ENCODE measurements around the gene KCNG2.

The KCNG2 gene

GRCh38 chr18:79910563-79911343, 113.0 kb downstream of the KCNG2 start:
- DNase-seq (ENCODE audit: low spot score): no peak

- DNase-seq (ENCODE audit: low spot score): no peak
These were observed 113.9 kb downstream of the KCNG2 start for GRCh38 chr18:79911344-79912270.

GRCh38 chr18:79912409-79912991, 114.8 kb downstream of the KCNG2 start:
- DNase-seq (ENCODE audit: low spot score): no peak

GRCh38 chr18:79912994-79913831, 115.5 kb downstream of the KCNG2 start:
- no peak for DNase-seq (ENCODE audit: low spot score)

- DNase-seq (ENCODE audit: low spot score): no peak
These were observed 116.9 kb downstream of the KCNG2 start for GRCh38 chr18:79914614-79915160.

- DNase-seq (ENCODE audit: low spot score): no peak
These were observed 117.7 kb downstream of the KCNG2 start for GRCh38 chr18:79915161-79916127.

GRCh38 chr18:79916128-79916494, 118.4 kb downstream of the KCNG2 start:
- no peak for DNase-seq (ENCODE audit: low spot score)

- DNase-seq (ENCODE audit: low spot score): no peak
These were observed 118.9 kb downstream of the KCNG2 start for GRCh38 chr18:79916546-79917168.

- DNase-seq (ENCODE audit: low spot score): no peak
These were observed 119.6 kb downstream of the KCNG2 start for GRCh38 chr18:79917169-79917852.

- DNase-seq (ENCODE audit: low spot score): no peak
These were observed 120.3 kb downstream of the KCNG2 start for GRCh38 chr18:79917853-79918614.

- no peak for DNase-seq (ENCODE audit: low spot score)
These were observed 120.9 kb downstream of the KCNG2 start for GRCh38 chr18:79918615-79919011.

- no peak for DNase-seq (ENCODE audit: low spot score)
These were observed 121.4 kb downstream of the KCNG2 start for GRCh38 chr18:79919089-79919488.

GRCh38 chr18:79921984-79922965, 124.5 kb downstream of the KCNG2 start:
- DNase-seq (ENCODE audit: low spot score): no peak

- no peak for DNase-seq (ENCODE audit: low spot score)
These were observed 125.3 kb downstream of the KCNG2 start for GRCh38 chr18:79922971-79923411.

- DNase-seq (ENCODE audit: low spot score): no peak
These were observed 126.3 kb downstream of the KCNG2 start for GRCh38 chr18:79923896-79924585.
